Midbrain (tissue), 1 donor: Measurements from ENCODE around the gene SPATA12.

ENCODE experiments used
- DNase-seq: peaks from one replicate; lab custom pipeline; 2025; lab: John Stamatoyannopoulos, UW

The SPATA12 gene

GRCh38 chr3:57060089-57060821 is at the start of gene SPATA12:
Gene SPATA12, plus strand, starts transcription at chr3:57060664. Its CDS starts 13,031 bp downstream, at chr3:57073695.
- DNase-seq = peak; percentile 23

GRCh38 chr3:57011022-57011421 is 49.4 kb upstream of the SPATA12 start:
- no peak for DNase-seq

GRCh38 chr3:57012847-57013246 is 47.6 kb upstream of the SPATA12 start:
- DNase-seq = no peak

GRCh38 chr3:57015350-57015729 is 45.1 kb upstream of the SPATA12 start:
- no peak for DNase-seq

- no peak for DNase-seq
Measured at GRCh38 chr3:57015912-57016311, 44.6 kb upstream of the SPATA12 start.

- DNase-seq = peak; percentile 82
Measured at GRCh38 chr3:57017459-57017845, 43.0 kb upstream of the SPATA12 start.

- DNase-seq = no peak
Measured at GRCh38 chr3:57018246-57018645, 42.2 kb upstream of the SPATA12 start.

GRCh38 chr3:57019057-57019456 is 41.4 kb upstream of the SPATA12 start:
- DNase-seq = no peak

- no peak for DNase-seq
Measured at GRCh38 chr3:57025237-57025636, 35.2 kb upstream of the SPATA12 start.

GRCh38 chr3:57026944-57027343 is 33.5 kb upstream of the SPATA12 start:
- no peak for DNase-seq

GRCh38 chr3:57029383-57029782 is 31.1 kb upstream of the SPATA12 start:
- no peak for DNase-seq

GRCh38 chr3:57029924-57030323 is 30.5 kb upstream of the SPATA12 start:
- DNase-seq = no peak

- no peak for DNase-seq
Measured at GRCh38 chr3:57030721-57031120, 29.7 kb upstream of the SPATA12 start.

- no peak for DNase-seq
Measured at GRCh38 chr3:57031631-57032541, 28.6 kb upstream of the SPATA12 start.

- DNase-seq = no peak
Measured at GRCh38 chr3:57036952-57037351, 23.5 kb upstream of the SPATA12 start.

GRCh38 chr3:57038466-57039164 is 21.8 kb upstream of the SPATA12 start:
- no peak for DNase-seq

GRCh38 chr3:57041674-57042073 is 18.8 kb upstream of the SPATA12 start:
- DNase-seq = no peak

GRCh38 chr3:57043518-57043917 is 16.9 kb upstream of the SPATA12 start:
- DNase-seq = no peak

GRCh38 chr3:57046101-57046765 is 14.2 kb upstream of the SPATA12 start:
- DNase-seq = no peak

- DNase-seq = peak; percentile 45
Measured at GRCh38 chr3:57048052-57048671, 12.3 kb upstream of the SPATA12 start.

GRCh38 chr3:57048728-57049127 is 11.7 kb upstream of the SPATA12 start:
- DNase-seq = no peak

GRCh38 chr3:57052662-57053061 is 7.8 kb upstream of the SPATA12 start:
- DNase-seq = no peak
